ENCODE results near the gene CHDH. TPM values are rescaled to one million over a fixed set of nuclear protein-coding genes. Genes with fewer than 3 reads are reported as not detected.

Gene CHDH
- total RNA-seq, 4 donors from 2014 or later = 57.8 to 126 (median 94.2) TPM

- Histone ChIP-seq H3K4me1 (no peaks in the 10 kb centered on the region), H3K36me3 (no peaks in the 10 kb centered on the region)
These were observed 55.7 kb downstream of the CHDH start for GRCh38 chr3:53790470-53790869.

GRCh38 chr3:53789459-53789858, 56.8 kb downstream of the CHDH start:
- H3K4me3 ChIP-seq = no peak overlapping the region

More at GRCh38 chr3:53790470-53790869, 55.7 kb downstream of the CHDH start:
- no peaks in the 10 kb centered on the region for H3K9me3 ChIP-seq
- H3K4me3 ChIP-seq = no peak overlapping the region
- no peak overlapping the region for H3K27ac ChIP-seq
- H3K27me3 ChIP-seq = no peaks in the 10 kb centered on the region
- no peak for DNase-seq
- TF ChIP-seq CTCF (IDR thresholded peaks at IDR 0.05) (no peak), POLR2A (IDR thresholded peaks at IDR 0.05) (no peak)

GRCh38 chr3:53788038-53788437, 58.2 kb downstream of the CHDH start:
- Histone ChIP-seq H3K4me3 (no peak overlapping the region), H3K9me3 (no peaks in the 10 kb centered on the region), H3K27me3 (no peaks in the 10 kb centered on the region), H3K27ac (no peak overlapping the region), H3K4me1 (no peaks in the 10 kb centered on the region), H3K36me3 (no peaks in the 10 kb centered on the region)
- no peak for TF ChIP-seq CTCF (IDR thresholded peaks at IDR 0.05)
- no peak for TF ChIP-seq POLR2A (IDR thresholded peaks at IDR 0.05)
- no peak for DNase-seq

More at GRCh38 chr3:53789459-53789858, 56.8 kb downstream of the CHDH start:
- no peak overlapping the region for H3K27ac ChIP-seq
- no peak for TF ChIP-seq CTCF (IDR thresholded peaks at IDR 0.05)
- no peak for TF ChIP-seq POLR2A (IDR thresholded peaks at IDR 0.05)
- no peaks in the 10 kb centered on the region for H3K9me3 ChIP-seq
- no peaks in the 10 kb centered on the region for H3K27me3 ChIP-seq
- H3K36me3 ChIP-seq = no peaks in the 10 kb centered on the region
- no peaks in the 10 kb centered on the region for H3K4me1 ChIP-seq
- DNase-seq = no peak

GRCh38 chr3:53787016-53787415, 59.2 kb downstream of the CHDH start:
- no peaks in the 10 kb centered on the region for H3K36me3 ChIP-seq
- H3K4me3 ChIP-seq = no peak overlapping the region
- H3K27me3 ChIP-seq = no peaks in the 10 kb centered on the region
- H3K4me1 ChIP-seq = no peaks in the 10 kb centered on the region
- no peak for DNase-seq
- no peak for TF ChIP-seq CTCF (IDR thresholded peaks at IDR 0.05)
- no peak for TF ChIP-seq POLR2A (IDR thresholded peaks at IDR 0.05)
- no peak overlapping the region for H3K27ac ChIP-seq
- H3K9me3 ChIP-seq = no peaks in the 10 kb centered on the region

- Histone ChIP-seq H3K9me3 (no peaks in the 10 kb centered on the region), H3K36me3 (no peaks in the 10 kb centered on the region), H3K27me3 (no peaks in the 10 kb centered on the region), H3K4me3 (no peak overlapping the region), H3K4me1 (no peaks in the 10 kb centered on the region), H3K27ac (no peak overlapping the region)
- TF ChIP-seq CTCF (IDR thresholded peaks at IDR 0.05) (no peak), POLR2A (IDR thresholded peaks at IDR 0.05) (no peak)
- no peak for DNase-seq
These were observed 65.4 kb downstream of the CHDH start for GRCh38 chr3:53780806-53781205.

- no peak overlapping the region for H3K27ac ChIP-seq
- H3K4me3 ChIP-seq = no peak overlapping the region
- no peaks in the 10 kb centered on the region for H3K27me3 ChIP-seq
- H3K36me3 ChIP-seq = no peaks in the 10 kb centered on the region
- no peaks in the 10 kb centered on the region for H3K9me3 ChIP-seq
- no peak for DNase-seq
- TF ChIP-seq CTCF (IDR thresholded peaks at IDR 0.05) (no peak), POLR2A (IDR thresholded peaks at IDR 0.05) (no peak)
- no peaks in the 10 kb centered on the region for H3K4me1 ChIP-seq
These were observed 66.0 kb downstream of the CHDH start for GRCh38 chr3:53780171-53780570.
